WTC11 (cell line): ENCODE measurements around the gene SCNN1B. TPM values are rescaled to one million over a fixed set of nuclear protein-coding genes. Genes with fewer than 3 reads are reported as not detected.

Experiments
- ATAC-seq: fragments of 200-7000 bp; cut with Tn5 transposase; 2 replicates; pipeline ENCODE4 v1.10.0; 2021; ENCODE audit warnings: mild to moderate bottlenecking, moderate library complexity
- CTCF ChIA-PET: fragments of 300-600 bp; sonication (Branson Sonifier 250); formaldehyde crosslinking; loops from one replicate; lab custom pipeline; 2021; ENCODE audit warnings: antibody characterized with exemption; lab: Charles Lee
- POLR2A ChIA-PET: fragments of 350-600 bp; sonication (Branson Sonifier 250); formaldehyde crosslinking; loops from one replicate; lab custom pipeline; 2021; ENCODE audit warnings: antibody characterized with exemption; lab: Charles Lee
- DNase-seq: peaks from one replicate; pipeline ENCODE4 v3.0.0; 2021; ENCODE audit warnings: low spot score
- H3K27ac Mint-ChIP-seq: 2 replicates; pipeline ENCODE4 v1.8.0; 2021; ENCODE audit warnings: mixed read lengths
- H3K27me3 Mint-ChIP-seq: 2 replicates; pipeline ENCODE4 v1.8.0; 2021; ENCODE audit warnings: low read depth, mild to moderate bottlenecking, moderate library complexity, mixed read lengths
- H3K36me3 Mint-ChIP-seq: 2 replicates; pipeline ENCODE4 v1.8.0; 2021; ENCODE audit warnings: mixed read lengths
- H3K4me1 Mint-ChIP-seq: 2 replicates; pipeline ENCODE4 v1.8.0; 2022; ENCODE audit warnings: mixed read lengths
- H3K4me3 Mint-ChIP-seq: 2 replicates; pipeline ENCODE4 v1.8.0; 2021; ENCODE audit warnings: mild to moderate bottlenecking, moderate library complexity, mixed read lengths
- H3K9me3 Mint-ChIP-seq: 2 replicates; pipeline ENCODE4 v1.8.0; 2021; ENCODE audit warnings: mixed read lengths
- E2F4 ChIP-seq: sonication (generic); formaldehyde crosslinking; IDR thresholded peaks from 2 replicates; pipeline ENCODE4 v1.8.1; 2022; ENCODE audit warnings: low read depth, mild to moderate bottlenecking, moderate library complexity, missing genetic modification reagents, borderline replicate concordance
- ELF4 ChIP-seq: sonication (generic); formaldehyde crosslinking; IDR thresholded peaks from 2 replicates; pipeline ENCODE4 v1.8.1; 2022; ENCODE audit warnings: low read depth, mild to moderate bottlenecking, moderate library complexity, missing genetic modification reagents
- EMX1 ChIP-seq: fragments of 250-450 bp; sonication (Bioruptor Pico); IDR thresholded peaks from 2 replicates; pipeline ENCODE4 v1.8.0; 2021; ENCODE audit warnings: mild to moderate bottlenecking
- FOXK1 ChIP-seq: sonication (generic); formaldehyde crosslinking; IDR thresholded peaks from 2 replicates; pipeline ENCODE4 v1.8.0; 2022; ENCODE audit warnings: mild to moderate bottlenecking, moderate library complexity, missing genetic modification reagents
- FOXP1 ChIP-seq: sonication (generic); formaldehyde crosslinking; IDR thresholded peaks from 2 replicates; pipeline ENCODE4 v1.8.0; 2022; ENCODE audit warnings: missing genetic modification reagents, mild to moderate bottlenecking, moderate library complexity, borderline replicate concordance
- HMGXB4 ChIP-seq: sonication (generic); formaldehyde crosslinking; IDR thresholded peaks from 2 replicates; pipeline ENCODE4 v1.8.1; 2023; ENCODE audit warnings: mild to moderate bottlenecking, moderate library complexity, missing genetic modification reagents
- IRF1 ChIP-seq: sonication (generic); formaldehyde crosslinking; IDR thresholded peaks from 2 replicates; pipeline ENCODE4 v1.8.0; 2023; ENCODE audit warnings: missing genetic modification reagents
- KAT7 ChIP-seq: sonication (generic); formaldehyde crosslinking; IDR thresholded peaks from 2 replicates; pipeline ENCODE4 v1.8.1; 2023; ENCODE audit warnings: missing genetic modification reagents, mild to moderate bottlenecking, borderline replicate concordance
- TCF7 ChIP-seq: sonication (generic); formaldehyde crosslinking; IDR thresholded peaks from 2 replicates; pipeline ENCODE4 v1.8.0; 2022; ENCODE audit warnings: mild to moderate bottlenecking, low read depth, missing genetic modification reagents, moderate library complexity
- ZBTB21 ChIP-seq: sonication (generic); formaldehyde crosslinking; IDR thresholded peaks from 2 replicates; pipeline ENCODE4 v1.8.1; 2023; ENCODE audit warnings: mild to moderate bottlenecking, missing genetic modification reagents, borderline replicate concordance
- ZNF138 ChIP-seq: sonication (generic); formaldehyde crosslinking; conservative IDR thresholded peaks from 2 replicates; pipeline ENCODE4 v1.8.1; 2022; ENCODE audit warnings: mild to moderate bottlenecking, moderate library complexity, missing genetic modification reagents
- ZNF416 ChIP-seq: fragments of 250-450 bp; sonication (Bioruptor Pico); IDR thresholded peaks from 2 replicates; pipeline ENCODE4 v1.9.0; 2021; ENCODE audit warnings: mild to moderate bottlenecking, inconsistent platforms
- total RNA-seq: library from RNA; stranded (reverse); gene quantifications from 3 replicates; pipeline ENCODE4 v1.2.3, GENCODE V29; 2021

SCNN1B gene
- total RNA-seq, 1 experiment from 2014 or later, result 4.8 TPM

GRCh38 chr16:23320693-23321092 lies 18.6 kb downstream of the SCNN1B start:
- Mint-ChIP-seq H3K27ac (no peak overlapping the region), H3K27me3 (no peaks in the 10 kb centered on the region), H3K4me1 (peaks cover 15% of the 10 kb centered on the region), H3K9me3 (no peaks in the 10 kb centered on the region), H3K36me3 (no peaks in the 10 kb centered on the region), H3K4me3 (no peak overlapping the region)
- ChIA-PET POLR2A (no interaction called here), CTCF (interaction anchor here (1.6 kb wide), 2 partner anchors 79 to 115 kb away, joined by 5 read pairs; no protein-coding TSS in a partner anchor)
- TF ChIP-seq ZBTB21 (CRISPR knock-in tag) (no peak), KAT7 (CRISPR knock-in tag) (no peak), FOXP1 (CRISPR knock-in tag) (no peak), TCF7 (CRISPR knock-in tag) (no peak), HMGXB4 (CRISPR knock-in tag) (no peak), ZNF138 (no peak), FOXK1 (CRISPR knock-in tag) (no peak), EMX1 (CRISPR knock-in tag) (no peak), E2F4 (CRISPR knock-in tag) (no peak)
- no peak for ATAC-seq
- no peak for DNase-seq

- no peak for TF ChIP-seq ZNF416 (CRISPR knock-in tag)
- no peaks in the 10 kb centered on the region for H3K27me3 Mint-ChIP-seq
- ChIA-PET POLR2A (no interaction called here), CTCF (interaction anchor here (1.6 kb wide), 2 partner anchors 78 to 114 kb away, joined by 5 read pairs; no protein-coding TSS in a partner anchor)
- no peaks in the 10 kb centered on the region for H3K9me3 Mint-ChIP-seq
- no peak overlapping the region for H3K27ac Mint-ChIP-seq
- DNase-seq (no peak), ATAC-seq (no peak)
- H3K36me3 Mint-ChIP-seq, result no peaks in the 10 kb centered on the region
- H3K4me3 Mint-ChIP-seq, result no peak overlapping the region
- peaks cover 15% of the 10 kb centered on the region for H3K4me1 Mint-ChIP-seq
Measured at GRCh38 chr16:23321206-23321875, 19.2 kb downstream of the SCNN1B start.

GRCh38 chr16:23323224-23324030 lies 21.3 kb downstream of the SCNN1B start:
- H3K4me1 Mint-ChIP-seq, result peaks cover 15% of the 10 kb centered on the region

GRCh38 chr16:23324727-23325126 lies 22.6 kb downstream of the SCNN1B start:
- H3K27ac Mint-ChIP-seq, result no peak overlapping the region
- peaks cover 10% of the 10 kb centered on the region for H3K4me1 Mint-ChIP-seq
- POLR2A ChIA-PET, result no interaction called here
- no peak for DNase-seq
- no peaks in the 10 kb centered on the region for H3K36me3 Mint-ChIP-seq
- no peaks in the 10 kb centered on the region for H3K9me3 Mint-ChIP-seq
- no peak overlapping the region for H3K4me3 Mint-ChIP-seq
- H3K27me3 Mint-ChIP-seq, result no peaks in the 10 kb centered on the region
- no peak for ATAC-seq
- TF ChIP-seq ELF4 (CRISPR knock-in tag), result no peak
- TF ChIP-seq, all 79 proteins: peak for 0
- CTCF ChIA-PET, result interaction anchor here (1.1 to 1.3 kb wide), 2 partner anchors 10 to 111 kb away, joined by 4 to 7 read pairs; no protein-coding TSS in a partner anchor

More at GRCh38 chr16:23323224-23324030, 21.3 kb downstream of the SCNN1B start:
- CTCF ChIA-PET, result interaction anchor here (1.1 to 1.3 kb wide), 2 partner anchors 9 to 25 kb away, joined by 3 to 4 read pairs; no protein-coding TSS in a partner anchor
- no peak for TF ChIP-seq IRF1 (CRISPR knock-in tag)
- TF ChIP-seq, all 79 proteins: peak for 0
- Mint-ChIP-seq H3K9me3 (no peaks in the 10 kb centered on the region), H3K27me3 (no peaks in the 10 kb centered on the region), H3K36me3 (no peaks in the 10 kb centered on the region), H3K27ac (no peak overlapping the region), H3K4me3 (no peak overlapping the region)
- ATAC-seq (no peak), DNase-seq (no peak)
- POLR2A ChIA-PET, result interaction anchor here (0.7 kb wide), 1 partner anchor 76 kb away, joined by 3 read pairs; no protein-coding TSS in a partner anchor
